Peyer's patch (tissue), 4 donors: Measurements from ENCODE around the gene CELF4. TPM values are rescaled to one million over a fixed set of nuclear protein-coding genes. Genes with fewer than 3 reads are reported as not detected.

ENCODE experiments used
- DNase-seq, 3 donors: peaks; one replicate each; pipeline ENCODE4 v3.0.0-alpha.2; 2017 to 2019
- H3K27ac ChIP-seq, 4 donors: fragments of 200-600 bp; sonication (generic); one replicate each; pipeline ENCODE4 v1.5.1; 2016 to 2019
- H3K27me3 ChIP-seq, 2 donors: fragments of 200-600 bp; sonication (generic); one replicate each; pipeline ENCODE4 v1.5.1; 2019
- H3K36me3 ChIP-seq, 3 donors: fragments of 200-600 bp; sonication (generic); one replicate each; pipeline ENCODE4 v1.5.1; 2016 to 2019
- H3K4me1 ChIP-seq, 4 donors: fragments of 200-600 bp; sonication (generic); one replicate each; pipeline ENCODE4 v1.5.1; 2016 to 2019
- H3K4me3 ChIP-seq, 4 donors: fragments of 200-600 bp; sonication (generic); 1 replicate in 3 of 4; 2 replicates in 1 of 4; pipeline ENCODE4 v1.5.1; 2016 to 2019; ENCODE audit warnings: mild to moderate bottlenecking in 1 of 4
- H3K9me3 ChIP-seq, 4 donors: fragments of 200-600 bp; sonication (generic); one replicate each; pipeline ENCODE4 v1.5.1; 2016 to 2019; ENCODE audit warnings: mild to moderate bottlenecking in 1 of 4
- CTCF ChIP-seq, 6 experiments: fragments of 450-650 bp in 4 of 6; fragments of 200-600 bp in 2 of 6; sonication (generic) in 1 of 6; IDR thresholded peaks; one replicate each; pipeline ENCODE4 v1.5.1; 2017 to 2019; ENCODE audit warnings: antibody characterized with exemption in 6 of 6, mild to moderate bottlenecking in 3 of 6, moderate library complexity in 1 of 6
- POLR2A ChIP-seq, 2 donors: fragments of 450-650 bp; IDR thresholded peaks; one replicate each; pipeline ENCODE4 v1.5.1; 2017; ENCODE audit warnings: antibody characterized with exemption in 2 of 2, mild to moderate bottlenecking in 2 of 2, moderate library complexity in 2 of 2
- total RNA-seq, 4 donors: library from RNA; depleted of rRNA; stranded (reverse); fragments of >200 nt; gene quantifications; one replicate each; pipeline ENCODE4 v1.1.0, GENCODE V29; 2016

CELF4 gene
- total RNA-seq, 4 donors from 2014 or later = 0.35 to 4.8 TPM; not detected in 2

GRCh38 chr18:37561986-37562385, 3.6 kb downstream of the CELF4 start:
- DNase-seq = no peak
- H3K36me3 ChIP-seq = no peaks in the 10 kb centered on the region
- H3K4me3 ChIP-seq = no peak overlapping the region
- no peaks in the 10 kb centered on the region for H3K9me3 ChIP-seq
- no peak for TF ChIP-seq POLR2A (IDR thresholded peaks at IDR 0.05)
- TF ChIP-seq CTCF (IDR thresholded peaks at IDR 0.05) = no peak
- H3K27me3 ChIP-seq = peaks cover 0 to 16% of the 10 kb centered on the region in 2 donors
- H3K4me1 ChIP-seq = peaks cover 0 to 14% (median 0%) of the 10 kb centered on the region in 4 donors
- no peak overlapping the region for H3K27ac ChIP-seq

DNA sequence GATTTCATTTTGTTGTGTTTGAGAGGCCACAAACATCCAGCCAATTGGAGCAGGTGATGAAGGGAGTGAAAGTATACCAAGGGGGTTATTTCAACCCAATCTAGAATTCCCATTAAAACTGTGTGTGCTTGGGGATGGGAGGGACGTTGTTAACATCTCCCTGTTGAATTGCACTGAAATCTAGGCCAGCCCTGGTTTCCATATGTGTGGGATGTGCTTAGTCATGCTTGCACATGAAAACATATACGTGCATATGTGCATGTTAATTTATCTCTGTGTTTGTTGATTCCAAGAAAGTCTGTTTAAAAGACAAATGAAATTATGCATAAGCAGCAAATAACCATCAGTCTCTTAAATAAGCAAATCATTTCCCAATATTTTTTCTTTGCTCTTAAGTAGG, 5.6 kb downstream of the CELF4 start:
- no peaks in the 10 kb centered on the region for H3K9me3 ChIP-seq
- no peak for DNase-seq
- H3K27me3 ChIP-seq = no peaks in the 10 kb centered on the region

DNA sequence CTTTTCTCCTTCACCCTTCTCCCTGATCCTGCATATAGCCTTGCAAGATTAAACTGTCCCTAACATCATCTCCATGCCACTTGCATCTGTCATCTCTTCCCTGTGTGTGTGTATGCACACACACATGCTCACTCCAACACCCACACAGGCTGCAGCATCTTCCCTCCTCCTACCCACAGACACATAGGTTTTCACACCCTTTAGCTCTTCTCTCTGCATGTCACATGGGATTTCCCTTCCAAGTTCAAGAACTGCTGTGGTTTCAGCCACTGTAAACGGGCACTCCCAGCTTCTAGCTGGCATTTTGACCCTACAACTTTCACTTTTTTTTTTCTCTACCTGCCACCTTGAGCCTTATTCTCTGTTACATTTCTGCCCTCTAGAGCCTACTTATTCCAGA, 6.4 kb downstream of the CELF4 start:
- Histone ChIP-seq H3K4me1 (no peaks in the 10 kb centered on the region), H3K27ac (no peak overlapping the region), H3K4me3 (no peak overlapping the region), H3K27me3 (no peaks in the 10 kb centered on the region), H3K9me3 (no peaks in the 10 kb centered on the region), H3K36me3 (no peaks in the 10 kb centered on the region)
- TF ChIP-seq CTCF (IDR thresholded peaks at IDR 0.05) (no peak), POLR2A (IDR thresholded peaks at IDR 0.05) (no peak)
- DNase-seq = no peak

More for the DNA sequence above, 5.6 kb downstream of the CELF4 start:
- H3K36me3 ChIP-seq = no peaks in the 10 kb centered on the region
- no peak overlapping the region for H3K27ac ChIP-seq
- H3K4me1 ChIP-seq = no peaks in the 10 kb centered on the region
- no peak for TF ChIP-seq POLR2A (IDR thresholded peaks at IDR 0.05)
- TF ChIP-seq CTCF (IDR thresholded peaks at IDR 0.05) = no peak
- no peak overlapping the region for H3K4me3 ChIP-seq

DNA sequence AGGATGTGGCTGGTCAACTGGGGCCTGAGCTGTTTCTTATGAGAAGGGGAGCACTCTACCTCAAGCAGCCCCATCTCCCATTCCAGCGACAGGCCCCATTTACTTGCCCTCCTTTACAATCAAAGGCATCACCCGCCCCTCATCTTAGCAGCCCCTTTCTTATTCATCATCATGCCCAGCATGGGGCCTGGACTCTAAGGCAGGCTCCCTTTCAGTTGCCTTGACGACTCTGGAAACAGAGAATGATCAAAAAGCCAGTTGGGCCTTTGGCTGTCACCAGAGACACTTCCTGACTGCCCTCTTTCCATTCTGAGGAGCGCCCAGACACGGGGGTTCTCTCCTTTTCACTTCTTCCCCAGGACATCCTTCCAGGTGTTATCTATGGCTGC, 11.2 kb downstream of the CELF4 start:
- H3K36me3 ChIP-seq = no peaks in the 10 kb centered on the region
- H3K9me3 ChIP-seq = no peaks in the 10 kb centered on the region
- no peak overlapping the region for H3K4me3 ChIP-seq
- peak in 1 of 3 donors; percentile 7 for DNase-seq
- H3K4me1 ChIP-seq = no peaks in the 10 kb centered on the region
- TF ChIP-seq POLR2A (IDR thresholded peaks at IDR 0.05) (no peak), CTCF (IDR thresholded peaks at IDR 0.05) (no peak)
- H3K27ac ChIP-seq = no peak overlapping the region
- no peaks in the 10 kb centered on the region for H3K27me3 ChIP-seq

- TF ChIP-seq CTCF (IDR thresholded peaks at IDR 0.05) (no peak), POLR2A (IDR thresholded peaks at IDR 0.05) (no peak)
- Histone ChIP-seq H3K4me1 (no peaks in the 10 kb centered on the region), H3K36me3 (no peaks in the 10 kb centered on the region), H3K27ac (no peak overlapping the region), H3K4me3 (no peak overlapping the region), H3K27me3 (no peaks in the 10 kb centered on the region), H3K9me3 (no peaks in the 10 kb centered on the region)
- no peak for DNase-seq
Observed at GRCh38 chr18:37553633-37554398, 11.8 kb downstream of the CELF4 start.
